ENCODE results near the gene CD101. TPM values are rescaled to one million over a fixed set of nuclear protein-coding genes. Genes with fewer than 3 reads are reported as not detected.
"Not testable (repeated sequence)": the region's sequence is repeated elsewhere in the genome, so short reads cannot be mapped to it uniquely, and the experiment has no call there.

The CD101 gene, protein sequence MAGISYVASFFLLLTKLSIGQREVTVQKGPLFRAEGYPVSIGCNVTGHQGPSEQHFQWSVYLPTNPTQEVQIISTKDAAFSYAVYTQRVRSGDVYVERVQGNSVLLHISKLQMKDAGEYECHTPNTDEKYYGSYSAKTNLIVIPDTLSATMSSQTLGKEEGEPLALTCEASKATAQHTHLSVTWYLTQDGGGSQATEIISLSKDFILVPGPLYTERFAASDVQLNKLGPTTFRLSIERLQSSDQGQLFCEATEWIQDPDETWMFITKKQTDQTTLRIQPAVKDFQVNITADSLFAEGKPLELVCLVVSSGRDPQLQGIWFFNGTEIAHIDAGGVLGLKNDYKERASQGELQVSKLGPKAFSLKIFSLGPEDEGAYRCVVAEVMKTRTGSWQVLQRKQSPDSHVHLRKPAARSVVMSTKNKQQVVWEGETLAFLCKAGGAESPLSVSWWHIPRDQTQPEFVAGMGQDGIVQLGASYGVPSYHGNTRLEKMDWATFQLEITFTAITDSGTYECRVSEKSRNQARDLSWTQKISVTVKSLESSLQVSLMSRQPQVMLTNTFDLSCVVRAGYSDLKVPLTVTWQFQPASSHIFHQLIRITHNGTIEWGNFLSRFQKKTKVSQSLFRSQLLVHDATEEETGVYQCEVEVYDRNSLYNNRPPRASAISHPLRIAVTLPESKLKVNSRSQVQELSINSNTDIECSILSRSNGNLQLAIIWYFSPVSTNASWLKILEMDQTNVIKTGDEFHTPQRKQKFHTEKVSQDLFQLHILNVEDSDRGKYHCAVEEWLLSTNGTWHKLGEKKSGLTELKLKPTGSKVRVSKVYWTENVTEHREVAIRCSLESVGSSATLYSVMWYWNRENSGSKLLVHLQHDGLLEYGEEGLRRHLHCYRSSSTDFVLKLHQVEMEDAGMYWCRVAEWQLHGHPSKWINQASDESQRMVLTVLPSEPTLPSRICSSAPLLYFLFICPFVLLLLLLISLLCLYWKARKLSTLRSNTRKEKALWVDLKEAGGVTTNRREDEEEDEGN
- 1 to 10 TPM; 2.1 to 2.6 TPM for total RNA-seq
- long read RNA-seq, donor 1: 0 reads
- long read RNA-seq, donor 2: 0 reads

GRCh38 chr1:117001254-117001927 lies at the start of gene CD101:
TSS of gene CD101 (plus strand) at chr1:117001760. CDS start at chr1:117001818, 58 bp downstream.
- intact Hi-C loops (cut with DNase I): no loop called here
- no peak for DNase-seq (ENCODE audit: low spot score)

DNA sequence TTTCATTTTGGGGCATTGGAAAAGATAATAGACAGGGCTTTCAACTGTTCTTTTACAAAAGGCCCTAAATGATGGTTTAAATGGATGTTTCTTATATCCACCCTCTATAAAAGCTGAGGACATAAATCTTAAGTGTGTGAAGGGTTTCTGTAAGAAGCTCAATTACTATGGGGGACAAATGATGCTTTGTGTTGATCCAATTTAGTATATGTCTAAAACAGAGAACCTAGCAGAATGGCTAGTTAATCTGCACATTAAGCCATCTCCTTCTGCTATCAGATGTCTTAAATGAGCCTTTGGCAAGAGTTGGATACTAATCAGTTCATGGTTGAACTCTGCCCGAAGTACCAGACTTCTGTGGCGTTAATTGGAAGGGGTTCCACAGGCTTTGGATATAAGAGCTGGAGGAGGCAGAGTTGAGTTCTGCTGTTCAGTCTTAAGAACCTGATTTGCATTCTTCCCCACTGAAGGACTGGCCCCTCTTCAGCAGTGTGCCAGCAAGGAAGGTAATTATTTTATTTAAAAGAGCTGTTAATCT lies 48.8 kb upstream of the CD101 start:
- intact Hi-C loops (cut with DNase I): loop anchor here in 1 of 2 donors (5.0 kb wide), 1 partner anchor 41 kb away; no protein-coding TSS in a partner anchor
- DNase-seq (ENCODE audit: low spot score): no peak

DNA sequence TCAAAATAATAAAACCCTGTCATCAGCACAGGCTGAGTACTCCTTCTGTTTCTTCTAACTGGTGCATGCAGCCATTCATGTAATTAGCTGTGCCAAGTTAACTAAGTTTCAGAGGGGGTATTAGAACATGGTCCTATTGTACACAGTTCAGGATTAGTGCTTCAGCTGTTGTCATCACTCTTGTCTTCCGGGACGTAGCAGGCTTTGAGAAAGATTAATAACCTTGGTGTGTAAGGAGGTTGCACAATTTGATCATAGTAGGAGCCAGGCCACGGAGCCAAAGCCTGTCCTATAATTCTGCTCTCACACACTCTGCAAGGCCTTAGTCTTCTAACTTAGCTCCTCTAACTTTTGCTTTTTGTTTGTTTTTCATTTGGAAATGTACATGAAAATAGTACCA lies 47.1 kb upstream of the CD101 start:
- DNase-seq (ENCODE audit: low spot score): no peak
- intact Hi-C loops (cut with DNase I): loop anchor here in 1 of 2 donors (5.0 kb wide), 1 partner anchor 42 kb away; no protein-coding TSS in a partner anchor

GRCh38 chr1:116956378-116956777 lies 45.2 kb upstream of the CD101 start:
- no peak for DNase-seq (ENCODE audit: low spot score)
- intact Hi-C loops (cut with DNase I): no loop called here

- intact Hi-C loops (cut with DNase I): no loop called here
- no peak for DNase-seq (ENCODE audit: low spot score)
Observed at GRCh38 chr1:116957646-116958045, 43.9 kb upstream of the CD101 start.

DNA sequence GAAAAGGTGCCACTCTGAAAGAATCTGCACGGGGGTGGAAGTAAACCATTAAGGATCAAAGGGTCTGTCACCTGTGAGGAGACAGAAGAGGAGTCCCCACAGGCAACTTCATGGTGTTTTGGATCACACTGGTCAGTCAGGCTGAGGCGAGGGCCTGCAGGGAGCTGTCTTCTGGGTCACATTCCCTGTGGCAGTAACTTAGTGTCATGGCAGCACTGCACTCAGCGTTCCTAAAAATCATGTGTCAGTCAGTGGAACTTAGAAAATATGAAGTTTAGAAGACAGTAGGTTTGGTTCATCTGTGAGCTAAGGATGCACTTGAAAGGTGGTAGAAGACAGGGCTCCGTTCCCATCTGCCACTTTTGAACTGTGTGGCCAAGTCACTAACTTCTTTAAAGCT lies 43.5 kb upstream of the CD101 start:
- intact Hi-C loops (cut with DNase I): no loop called here
- no peak for DNase-seq (ENCODE audit: low spot score)

GRCh38 chr1:116958977-116959376 lies 42.6 kb upstream of the CD101 start:
- intact Hi-C loops (cut with DNase I): no loop called here
- no peak for DNase-seq (ENCODE audit: low spot score)

DNA sequence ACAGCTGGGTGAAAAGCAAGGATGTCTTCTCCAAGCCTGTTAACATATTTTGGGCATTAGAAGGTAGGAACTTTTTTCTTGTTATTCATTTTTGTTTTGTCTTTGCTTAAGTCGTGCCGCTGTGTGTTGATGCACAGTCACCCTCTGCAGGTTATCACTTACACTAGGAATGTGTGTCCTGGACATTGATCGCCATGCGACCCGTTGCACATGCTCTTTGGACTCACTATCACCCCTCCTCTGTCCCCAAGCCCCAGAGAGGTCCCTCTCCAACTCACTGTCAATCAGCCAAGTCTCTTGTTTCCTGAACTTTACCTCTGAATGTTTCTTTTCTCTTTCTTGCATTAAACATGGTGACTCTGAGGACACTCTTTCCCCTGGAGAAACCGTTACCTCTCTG lies 40.0 kb upstream of the CD101 start:
- DNase-seq (ENCODE audit: low spot score): no peak
- intact Hi-C loops (cut with DNase I): no loop called here

DNA sequence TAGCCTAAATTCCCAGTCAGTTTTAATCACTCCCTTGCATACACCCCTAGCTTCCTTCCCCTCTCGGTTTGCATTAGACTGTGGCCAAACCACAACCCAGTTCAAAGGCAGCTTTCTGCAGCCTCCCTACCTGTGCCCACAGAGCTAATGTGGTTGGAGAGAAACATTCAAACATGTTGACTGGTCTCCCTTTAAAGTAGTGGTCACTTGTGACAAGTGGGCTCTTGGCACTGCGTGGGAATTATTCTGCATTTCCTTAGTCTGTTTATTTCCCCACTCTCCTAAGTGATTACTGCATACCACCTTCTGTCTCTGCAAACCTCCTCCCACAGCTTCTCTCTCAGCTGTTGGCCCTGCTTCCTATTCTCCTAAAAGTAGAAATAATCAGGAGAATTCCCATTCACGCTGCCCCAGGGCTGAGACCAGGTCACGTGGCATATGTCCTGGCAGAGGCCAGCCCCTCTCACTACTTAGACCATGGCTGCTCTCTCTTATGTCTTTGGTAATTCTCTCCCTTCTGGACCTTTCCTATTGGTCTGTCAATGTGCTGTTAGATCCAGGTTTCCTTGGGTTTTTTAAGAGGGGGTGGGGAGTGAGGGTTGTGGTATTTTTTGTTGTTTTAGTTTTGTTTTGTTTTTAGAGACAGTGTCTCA lies 38.4 kb upstream of the CD101 start:
- intact Hi-C loops (cut with DNase I): no loop called here
- no peak for DNase-seq (ENCODE audit: low spot score)

DNA sequence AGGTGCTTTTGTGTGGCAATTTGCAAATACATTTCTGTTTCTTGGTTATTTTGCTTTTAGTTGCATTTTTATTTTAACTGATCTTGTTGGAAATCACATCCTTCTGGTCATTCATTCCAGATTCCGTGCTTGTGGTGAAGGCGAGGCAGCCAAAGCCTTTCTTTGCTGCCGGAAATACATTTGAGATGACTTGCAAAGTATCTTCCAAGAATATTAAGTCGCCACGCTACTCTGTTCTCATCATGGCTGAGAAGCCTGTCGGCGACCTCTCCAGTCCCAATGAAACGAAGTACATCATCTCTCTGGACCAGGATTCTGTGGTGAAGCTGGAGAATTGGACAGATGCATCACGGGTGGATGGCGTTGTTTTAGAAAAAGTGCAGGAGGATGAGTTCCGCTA lies 34.8 kb upstream of the CD101 start:
- no peak for DNase-seq (ENCODE audit: low spot score)
- intact Hi-C loops (cut with DNase I): no loop called here

- intact Hi-C loops (cut with DNase I): no loop called here
- no peak for DNase-seq (ENCODE audit: low spot score)
Observed at GRCh38 chr1:116968724-116969123, 32.8 kb upstream of the CD101 start.

GRCh38 chr1:116971258-116971860 lies 30.2 kb upstream of the CD101 start:
- no peak for DNase-seq (ENCODE audit: low spot score)
- intact Hi-C loops (cut with DNase I): no loop called here

DNA sequence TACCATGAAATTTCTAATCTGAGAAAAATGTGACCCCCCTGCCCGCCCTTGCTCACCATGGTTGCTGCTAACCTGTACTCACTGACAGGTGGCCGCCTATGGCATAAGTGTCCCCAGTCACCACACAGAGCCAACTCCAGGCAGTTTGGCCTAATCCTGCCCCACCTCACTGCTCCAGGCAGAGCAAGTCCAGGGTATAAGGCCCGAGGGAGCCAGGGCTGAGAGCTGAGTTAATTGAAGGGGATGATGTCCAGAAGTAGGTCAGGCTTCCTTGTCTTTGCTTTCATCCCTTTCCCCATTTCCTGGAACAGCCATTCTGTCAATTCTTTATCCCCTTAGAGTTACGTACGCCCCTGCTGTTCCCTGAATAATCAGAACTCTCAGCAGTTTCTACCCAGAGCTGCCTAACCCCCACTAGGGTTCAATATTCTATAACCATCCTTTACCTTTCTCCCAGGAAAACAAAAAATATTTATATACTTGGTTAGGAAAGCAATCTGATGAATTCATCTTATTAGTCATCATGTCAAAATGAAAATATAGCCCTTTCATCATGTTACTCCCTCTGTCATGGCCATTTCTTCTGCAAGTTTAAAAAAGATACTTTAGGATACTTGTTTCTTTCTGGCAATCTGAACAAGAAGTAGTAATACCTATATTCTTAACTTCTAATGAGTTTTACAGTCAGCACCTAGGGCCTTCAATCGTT lies 29.4 kb upstream of the CD101 start:
- DNase-seq (ENCODE audit: low spot score): no peak
- intact Hi-C loops (cut with DNase I): no loop called here

GRCh38 chr1:116972674-116973030 lies 28.9 kb upstream of the CD101 start:
- intact Hi-C loops (cut with DNase I): no loop called here
- no peak for DNase-seq (ENCODE audit: low spot score)

DNA sequence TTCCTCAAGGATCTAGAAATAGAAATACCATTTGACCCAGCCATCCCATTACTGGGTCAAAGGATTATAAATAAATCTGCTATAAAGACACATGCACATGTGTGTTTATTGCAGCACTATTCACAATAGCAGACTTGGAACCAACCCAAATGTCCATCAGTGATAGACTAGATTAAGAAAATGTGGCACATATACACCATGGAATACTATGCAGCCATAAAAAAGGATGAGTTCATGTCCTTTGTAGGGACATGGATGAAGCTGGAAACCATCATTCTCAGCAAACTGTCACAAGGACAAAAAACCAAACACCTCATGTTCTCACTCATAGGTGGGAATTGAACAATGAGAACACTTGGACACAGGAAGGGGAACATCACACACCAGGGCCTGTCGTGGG lies 21.3 kb upstream of the CD101 start:
- intact Hi-C loops (cut with DNase I): loop anchor here in 1 of 2 donors (10.0 kb wide), 1 partner anchor 106 kb away; no protein-coding TSS in a partner anchor
- not testable (repeated sequence) for DNase-seq (ENCODE audit: low spot score)

GRCh38 chr1:116981521-116982037 lies 20.0 kb upstream of the CD101 start:
- no peak for DNase-seq (ENCODE audit: low spot score)
- intact Hi-C loops (cut with DNase I): loop anchor here in 1 of 2 donors (10.0 kb wide), 1 partner anchor 107 kb away; no protein-coding TSS in a partner anchor

- no peak for DNase-seq (ENCODE audit: low spot score)
- intact Hi-C loops (cut with DNase I): loop anchor here in 1 of 2 donors (10.0 kb wide), 1 partner anchor 108 kb away; no protein-coding TSS in a partner anchor
Observed at GRCh38 chr1:116982319-116983004, 19.1 kb upstream of the CD101 start.

All from posterior vena cava (tissue), 2 donors.